Lower lobe of right lung (tissue), 2 donors: Measurements from ENCODE around the gene VSTM2B. TPM values are rescaled to one million over a fixed set of nuclear protein-coding genes. Genes with fewer than 3 reads are reported as not detected.
A peak's percentile ranks its signal among the peaks of the same experiment; 100 is the strongest.

Experiments
- ATAC-seq, 2 donors: fragments of 200-7000 bp; cut with Tn5 transposase; one replicate each; pipeline ENCODE4 v1.9.1; 2020 to 2022; ENCODE audit warnings: mild to moderate bottlenecking in 2 of 2, moderate library complexity in 2 of 2
- DNase-seq: peaks from one replicate; pipeline ENCODE4 v3.0.0-alpha.2; 2020
- H3K27ac ChIP-seq: fragments of 200-600 bp; one replicate; pipeline ENCODE4 v1.8.0; 2022
- H3K27me3 ChIP-seq: fragments of 200-600 bp; one replicate; pipeline ENCODE4 v1.8.0; 2022; ENCODE audit warnings: low read depth
- H3K36me3 ChIP-seq: fragments of 200-600 bp; one replicate; pipeline ENCODE4 v1.8.0; 2022; ENCODE audit warnings: mild to moderate bottlenecking
- H3K4me1 ChIP-seq: fragments of 200-600 bp; one replicate; pipeline ENCODE4 v1.8.0; 2022
- H3K4me3 ChIP-seq: fragments of 200-600 bp; one replicate; pipeline ENCODE4 v1.8.0; 2022; ENCODE audit warnings: mild to moderate bottlenecking
- H3K9me3 ChIP-seq: fragments of 200-600 bp; one replicate; pipeline ENCODE4 v1.8.0; 2022
- intact Hi-C: fragments of 100-400 bp; cut with DNase I; formaldehyde crosslinking; loops from one replicate; pipeline ENCODE4 v1.11.0; 2022
- total RNA-seq: library from RNA; stranded (reverse); fragmentation: NEBNext Ultra II Directional; extraction: Animal tissue kit (Norgen Biotek cat#: 25700); gene quantifications from one replicate; pipeline ENCODE4 v1.2.1, GENCODE V29; 2021
- TF ChIP-seq, protein P1 (sequence below): fragments of 200-600 bp; IDR thresholded peaks from one replicate; pipeline ENCODE4 v1.8.0; 2022; ENCODE audit warnings: antibody characterized with exemption, mild to moderate bottlenecking
- donor health status: DM: no; HTN: yes; CAD: no; lungs with severe emphysema.

Gene VSTM2B
- total RNA-seq, 1 donor from 2014 or later = not detected

- Histone ChIP-seq H3K27me3 (peaks cover 6% of the 10 kb centered on the region), H3K4me1 (no peaks in the 10 kb centered on the region), H3K4me3 (no peak overlapping the region), H3K27ac (no peak overlapping the region), H3K36me3 (no peaks in the 10 kb centered on the region), H3K9me3 (no peaks in the 10 kb centered on the region)
- ATAC-seq (peak in 1 of 2 donors; percentile 14), DNase-seq (no peak)
- TF ChIP-seq, protein P1, sequence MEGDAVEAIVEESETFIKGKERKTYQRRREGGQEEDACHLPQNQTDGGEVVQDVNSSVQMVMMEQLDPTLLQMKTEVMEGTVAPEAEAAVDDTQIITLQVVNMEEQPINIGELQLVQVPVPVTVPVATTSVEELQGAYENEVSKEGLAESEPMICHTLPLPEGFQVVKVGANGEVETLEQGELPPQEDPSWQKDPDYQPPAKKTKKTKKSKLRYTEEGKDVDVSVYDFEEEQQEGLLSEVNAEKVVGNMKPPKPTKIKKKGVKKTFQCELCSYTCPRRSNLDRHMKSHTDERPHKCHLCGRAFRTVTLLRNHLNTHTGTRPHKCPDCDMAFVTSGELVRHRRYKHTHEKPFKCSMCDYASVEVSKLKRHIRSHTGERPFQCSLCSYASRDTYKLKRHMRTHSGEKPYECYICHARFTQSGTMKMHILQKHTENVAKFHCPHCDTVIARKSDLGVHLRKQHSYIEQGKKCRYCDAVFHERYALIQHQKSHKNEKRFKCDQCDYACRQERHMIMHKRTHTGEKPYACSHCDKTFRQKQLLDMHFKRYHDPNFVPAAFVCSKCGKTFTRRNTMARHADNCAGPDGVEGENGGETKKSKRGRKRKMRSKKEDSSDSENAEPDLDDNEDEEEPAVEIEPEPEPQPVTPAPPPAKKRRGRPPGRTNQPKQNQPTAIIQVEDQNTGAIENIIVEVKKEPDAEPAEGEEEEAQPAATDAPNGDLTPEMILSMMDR = no peak
- intact Hi-C loops = no loop called here
Observed at GRCh38 chr19:29479941-29480340, 45.9 kb upstream of the VSTM2B start.

DNA sequence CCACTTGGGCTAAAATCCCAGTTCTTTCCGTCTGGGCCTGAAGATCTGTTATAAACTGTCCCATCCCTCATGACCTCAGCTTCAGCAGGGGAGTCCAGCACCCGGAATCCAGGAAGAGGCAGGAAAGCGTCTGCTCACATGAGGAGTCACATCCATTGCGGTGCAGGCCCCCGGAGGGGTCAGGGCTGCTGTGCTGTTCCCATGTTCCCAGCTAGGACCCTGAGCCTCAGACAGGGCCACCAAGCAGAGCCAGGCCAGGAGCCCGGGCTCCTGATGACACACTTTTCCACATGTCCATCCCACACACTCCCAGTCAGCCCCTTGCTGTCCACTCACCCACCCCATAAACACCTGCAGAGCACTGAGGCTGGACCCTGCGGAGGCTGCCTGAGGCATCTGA, 45.3 kb upstream of the VSTM2B start:
- Histone ChIP-seq H3K27me3 (peaks cover 10% of the 10 kb centered on the region), H3K4me1 (no peaks in the 10 kb centered on the region), H3K4me3 (no peak overlapping the region), H3K27ac (no peak overlapping the region), H3K9me3 (no peaks in the 10 kb centered on the region), H3K36me3 (no peaks in the 10 kb centered on the region)
- DNase-seq (no peak), ATAC-seq (no peak)
- intact Hi-C loops = no loop called here
- TF ChIP-seq, protein P1 = no peak

DNA sequence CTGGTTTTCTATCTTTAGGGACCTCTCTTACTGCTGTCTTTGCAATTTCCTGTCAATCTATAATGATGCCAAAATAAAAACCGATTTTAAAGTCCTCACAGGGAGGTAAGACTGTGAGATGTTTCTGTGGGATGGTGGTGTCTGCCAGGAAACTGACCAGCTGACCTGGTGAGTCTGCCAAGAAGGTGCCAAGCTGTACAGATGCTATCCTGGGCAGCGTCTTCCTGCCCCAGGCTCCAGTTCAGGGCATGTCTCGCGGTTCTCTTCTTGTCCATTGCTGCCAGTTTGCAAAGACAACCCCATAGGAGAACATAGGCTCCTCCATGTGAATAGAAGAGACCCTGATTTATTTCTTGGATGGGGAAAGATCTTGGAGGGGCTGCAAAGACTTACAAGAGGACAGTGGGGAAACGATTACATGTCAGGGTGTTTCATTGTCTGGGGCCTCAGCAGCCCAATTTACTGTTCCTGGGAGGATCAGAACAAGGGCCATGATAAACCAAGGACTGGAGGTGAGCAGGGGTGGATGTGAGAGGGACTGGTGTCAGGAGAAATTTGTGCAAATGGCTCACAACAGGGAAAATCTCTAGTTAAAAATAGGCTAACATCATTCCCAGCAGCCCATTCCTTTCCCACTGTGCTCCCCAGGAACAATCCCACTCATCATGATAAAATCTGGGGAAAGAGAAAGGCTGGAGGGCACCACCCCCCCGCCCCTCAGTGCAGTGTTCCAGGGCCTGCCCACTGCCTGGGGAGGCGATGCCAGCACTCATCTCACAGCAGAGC, 42.7 kb upstream of the VSTM2B start:
- TF ChIP-seq, protein P1 = no peak
- no peaks in the 10 kb centered on the region for H3K36me3 ChIP-seq
- intact Hi-C loops = no loop called here
- no peak overlapping the region for H3K27ac ChIP-seq
- peak; percentile 10 for DNase-seq
- no peaks in the 10 kb centered on the region for H3K4me1 ChIP-seq
- H3K9me3 ChIP-seq = no peaks in the 10 kb centered on the region
- ATAC-seq = no peak
- no peak overlapping the region for H3K4me3 ChIP-seq
- peaks cover 11% of the 10 kb centered on the region for H3K27me3 ChIP-seq

- TF ChIP-seq, protein P1 = no peak
- H3K9me3 ChIP-seq = no peaks in the 10 kb centered on the region
- no peaks in the 10 kb centered on the region for H3K4me1 ChIP-seq
- DNase-seq (peak; percentile 25), ATAC-seq (no peak)
- H3K27me3 ChIP-seq = peaks cover 11% of the 10 kb centered on the region
- H3K4me3 ChIP-seq = no peak overlapping the region
- no peak overlapping the region for H3K27ac ChIP-seq
- no peaks in the 10 kb centered on the region for H3K36me3 ChIP-seq
- intact Hi-C loops = no loop called here
Observed at GRCh38 chr19:29483641-29483920, 42.2 kb upstream of the VSTM2B start.

- no peaks in the 10 kb centered on the region for H3K36me3 ChIP-seq
- ATAC-seq (no peak), DNase-seq (peak; percentile 24)
- peaks cover 11% of the 10 kb centered on the region for H3K27me3 ChIP-seq
- TF ChIP-seq, protein P1 = no peak
- H3K4me1 ChIP-seq = no peaks in the 10 kb centered on the region
- no peaks in the 10 kb centered on the region for H3K9me3 ChIP-seq
- H3K4me3 ChIP-seq = no peak overlapping the region
- H3K27ac ChIP-seq = no peak overlapping the region
- intact Hi-C loops = no loop called here
Observed at GRCh38 chr19:29483944-29484581, 41.7 kb upstream of the VSTM2B start.
